Neural cell (in vitro differentiated cells): Measurements from ENCODE around the gene SLC7A1.

Experiments
- POLR2AphosphoS5 ChIP-seq: IDR thresholded peaks from 2 replicates; pipeline ENCODE4 v1.6.1; 2012
- RAD21 ChIP-seq: fragments of 450-650 bp; conservative IDR thresholded peaks from 2 replicates; pipeline ENCODE4 v1.6.1; 2014; ENCODE audit warnings: antibody characterized with exemption, mild to moderate bottlenecking, moderate library complexity
- REST ChIP-seq: IDR thresholded peaks from 2 replicates; pipeline ENCODE4 v1.6.1; 2012; ENCODE audit warnings: borderline replicate concordance
- TF ChIP-seq, protein P1 (sequence below): fragments of 450-650 bp; IDR thresholded peaks from 2 replicates; pipeline ENCODE4 v1.5.1; 2014; ENCODE audit warnings: antibody characterized with exemption, mild to moderate bottlenecking, moderate library complexity; ENCODE audit not compliant: poor library complexity, severe bottlenecking

- TF ChIP-seq, protein P1, sequence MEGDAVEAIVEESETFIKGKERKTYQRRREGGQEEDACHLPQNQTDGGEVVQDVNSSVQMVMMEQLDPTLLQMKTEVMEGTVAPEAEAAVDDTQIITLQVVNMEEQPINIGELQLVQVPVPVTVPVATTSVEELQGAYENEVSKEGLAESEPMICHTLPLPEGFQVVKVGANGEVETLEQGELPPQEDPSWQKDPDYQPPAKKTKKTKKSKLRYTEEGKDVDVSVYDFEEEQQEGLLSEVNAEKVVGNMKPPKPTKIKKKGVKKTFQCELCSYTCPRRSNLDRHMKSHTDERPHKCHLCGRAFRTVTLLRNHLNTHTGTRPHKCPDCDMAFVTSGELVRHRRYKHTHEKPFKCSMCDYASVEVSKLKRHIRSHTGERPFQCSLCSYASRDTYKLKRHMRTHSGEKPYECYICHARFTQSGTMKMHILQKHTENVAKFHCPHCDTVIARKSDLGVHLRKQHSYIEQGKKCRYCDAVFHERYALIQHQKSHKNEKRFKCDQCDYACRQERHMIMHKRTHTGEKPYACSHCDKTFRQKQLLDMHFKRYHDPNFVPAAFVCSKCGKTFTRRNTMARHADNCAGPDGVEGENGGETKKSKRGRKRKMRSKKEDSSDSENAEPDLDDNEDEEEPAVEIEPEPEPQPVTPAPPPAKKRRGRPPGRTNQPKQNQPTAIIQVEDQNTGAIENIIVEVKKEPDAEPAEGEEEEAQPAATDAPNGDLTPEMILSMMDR = no peak
- TF ChIP-seq RAD21 (no peak), REST (no peak), POLR2AphosphoS5 (no peak)
These were observed 25.7 kb upstream of the SLC7A1 start for GRCh38 chr13:29621051-29621800.
